ENCODE measurements around the gene CTSF. TPM values are rescaled to one million over a fixed set of nuclear protein-coding genes. Genes with fewer than 3 reads are reported as not detected.

CTSF gene
- total and polyA plus RNA-seq, 3 donors from 2014 or later: 125 to 242 (median 164) TPM

DNA sequence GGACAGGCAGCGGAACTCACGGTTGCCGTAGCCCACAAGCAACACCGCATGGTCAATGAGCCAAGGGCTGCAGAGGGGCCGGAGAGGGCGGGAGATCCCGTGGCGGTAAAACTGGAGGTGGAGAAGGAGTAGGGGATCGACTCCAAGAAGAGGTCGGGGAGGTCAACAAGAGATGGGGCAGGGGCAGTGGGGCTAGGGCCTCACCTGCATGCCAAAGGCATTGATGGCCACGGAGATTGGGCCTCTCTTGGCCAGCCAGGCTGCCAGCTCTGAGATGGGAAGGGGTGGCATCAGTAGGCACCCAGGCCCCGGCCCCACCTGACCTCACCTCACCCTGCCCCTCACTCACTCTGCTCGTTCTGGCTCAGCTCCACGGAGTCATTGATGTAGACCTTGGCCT, 3.9 kb downstream of the CTSF start:
- Histone ChIP-seq H3K36me3 (ENCODE audit: low read depth, missing control alignments) (no peaks in the 10 kb centered on the region), H3K27ac (no peak overlapping the region), H3K4me1 (peaks cover under 1% of the 10 kb centered on the region), H3K9me3 (no peaks in the 10 kb centered on the region), H3K4me3 (no peak overlapping the region), H3K27me3 (no peaks in the 10 kb centered on the region)
- intact Hi-C loops (cut with DNase I; ENCODE audit: low total_unique reads): no loop called here
- 91 to 92% methylated on average over 13 to 14 of the region's 14 CpGs for WGBS, 2 donors
- TF ChIP-seq POLR2A (IDR thresholded peaks at IDR 0.05): no peak
- TF ChIP-seq, protein P1, sequence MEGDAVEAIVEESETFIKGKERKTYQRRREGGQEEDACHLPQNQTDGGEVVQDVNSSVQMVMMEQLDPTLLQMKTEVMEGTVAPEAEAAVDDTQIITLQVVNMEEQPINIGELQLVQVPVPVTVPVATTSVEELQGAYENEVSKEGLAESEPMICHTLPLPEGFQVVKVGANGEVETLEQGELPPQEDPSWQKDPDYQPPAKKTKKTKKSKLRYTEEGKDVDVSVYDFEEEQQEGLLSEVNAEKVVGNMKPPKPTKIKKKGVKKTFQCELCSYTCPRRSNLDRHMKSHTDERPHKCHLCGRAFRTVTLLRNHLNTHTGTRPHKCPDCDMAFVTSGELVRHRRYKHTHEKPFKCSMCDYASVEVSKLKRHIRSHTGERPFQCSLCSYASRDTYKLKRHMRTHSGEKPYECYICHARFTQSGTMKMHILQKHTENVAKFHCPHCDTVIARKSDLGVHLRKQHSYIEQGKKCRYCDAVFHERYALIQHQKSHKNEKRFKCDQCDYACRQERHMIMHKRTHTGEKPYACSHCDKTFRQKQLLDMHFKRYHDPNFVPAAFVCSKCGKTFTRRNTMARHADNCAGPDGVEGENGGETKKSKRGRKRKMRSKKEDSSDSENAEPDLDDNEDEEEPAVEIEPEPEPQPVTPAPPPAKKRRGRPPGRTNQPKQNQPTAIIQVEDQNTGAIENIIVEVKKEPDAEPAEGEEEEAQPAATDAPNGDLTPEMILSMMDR (IDR thresholded peaks at IDR 0.05): no peak
- DNase-seq: no peak

DNA sequence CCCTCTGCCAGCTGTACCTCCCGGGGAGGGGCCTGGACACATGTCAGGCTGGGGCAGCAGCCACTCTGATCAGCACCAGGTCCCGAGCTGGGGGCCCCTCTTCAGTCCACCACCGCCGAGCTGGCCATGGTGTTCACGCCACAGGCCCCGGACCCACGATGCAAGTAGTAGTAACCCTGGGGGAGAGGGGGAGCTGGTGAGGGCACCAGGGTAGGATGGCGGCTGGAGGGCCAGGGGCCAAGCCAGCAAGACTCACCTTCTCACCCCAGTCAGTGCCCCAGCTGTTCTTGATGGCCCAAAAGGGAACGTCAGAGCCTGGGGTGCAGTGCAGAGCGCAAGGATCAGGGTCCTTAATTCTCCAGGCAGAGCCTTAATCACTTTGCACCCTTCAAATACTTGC, 4.6 kb downstream of the CTSF start:
- 92 to 93% methylated on average over 9 to 10 of the region's 10 CpGs for WGBS, 2 donors
- no peaks in the 10 kb centered on the region for H3K36me3 ChIP-seq (ENCODE audit: low read depth, missing control alignments)
- no peaks in the 10 kb centered on the region for H3K9me3 ChIP-seq
- H3K4me3 ChIP-seq: no peak overlapping the region
- no peaks in the 10 kb centered on the region for H3K27me3 ChIP-seq
- H3K27ac ChIP-seq: no peak overlapping the region
- intact Hi-C loops (cut with DNase I; ENCODE audit: low total_unique reads): no loop called here
- DNase-seq: no peak
- peaks cover 7% of the 10 kb centered on the region for H3K4me1 ChIP-seq
- no peak for TF ChIP-seq POLR2A (IDR thresholded peaks at IDR 0.05)
- TF ChIP-seq, protein P1 (IDR thresholded peaks at IDR 0.05): no peak

DNA sequence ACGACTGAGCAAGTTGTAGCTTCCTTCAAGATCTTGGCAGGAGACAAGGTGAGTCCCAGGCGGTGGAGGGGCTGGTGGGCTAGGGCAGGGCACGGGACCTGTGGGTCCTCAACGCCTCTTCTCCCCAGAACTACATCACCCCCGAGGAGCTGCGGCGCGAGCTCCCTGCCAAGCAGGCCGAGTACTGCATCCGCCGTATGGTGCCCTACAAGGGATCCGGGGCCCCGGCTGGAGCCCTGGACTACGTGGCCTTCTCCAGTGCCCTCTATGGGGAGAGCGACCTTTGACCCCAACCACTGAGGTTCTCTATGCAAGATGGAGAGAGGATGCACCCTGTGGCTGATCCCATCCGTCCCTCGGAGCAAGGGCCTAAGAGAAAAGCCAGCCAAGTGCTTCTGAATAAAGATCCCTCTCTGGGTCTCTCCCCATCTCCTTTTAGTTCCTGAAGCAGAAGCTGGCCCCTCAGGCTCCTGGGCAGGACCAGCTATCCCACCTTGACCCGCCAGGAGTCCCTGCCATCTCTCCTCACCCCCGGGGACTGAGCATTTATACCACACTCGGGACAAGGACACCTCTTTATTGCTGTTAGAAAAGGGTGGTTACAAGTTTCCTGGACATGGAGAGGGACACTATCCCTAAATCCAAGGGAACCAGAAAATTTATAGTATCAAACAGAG, 5.4 kb downstream of the CTSF start:
- 91% methylated on average over 17 to 20 of the region's 20 CpGs for WGBS, 2 donors
- H3K4me1 ChIP-seq: peaks cover 7% of the 10 kb centered on the region
- no peaks in the 10 kb centered on the region for H3K9me3 ChIP-seq
- no peaks in the 10 kb centered on the region for H3K27me3 ChIP-seq
- no peak overlapping the region for H3K27ac ChIP-seq
- intact Hi-C loops (cut with DNase I; ENCODE audit: low total_unique reads): no loop called here
- TF ChIP-seq, protein P1 (IDR thresholded peaks at IDR 0.05): no peak
- no peak for TF ChIP-seq POLR2A (IDR thresholded peaks at IDR 0.05)
- H3K4me3 ChIP-seq: no peak overlapping the region
- H3K36me3 ChIP-seq (ENCODE audit: low read depth, missing control alignments): no peaks in the 10 kb centered on the region
- no peak for DNase-seq

DNA sequence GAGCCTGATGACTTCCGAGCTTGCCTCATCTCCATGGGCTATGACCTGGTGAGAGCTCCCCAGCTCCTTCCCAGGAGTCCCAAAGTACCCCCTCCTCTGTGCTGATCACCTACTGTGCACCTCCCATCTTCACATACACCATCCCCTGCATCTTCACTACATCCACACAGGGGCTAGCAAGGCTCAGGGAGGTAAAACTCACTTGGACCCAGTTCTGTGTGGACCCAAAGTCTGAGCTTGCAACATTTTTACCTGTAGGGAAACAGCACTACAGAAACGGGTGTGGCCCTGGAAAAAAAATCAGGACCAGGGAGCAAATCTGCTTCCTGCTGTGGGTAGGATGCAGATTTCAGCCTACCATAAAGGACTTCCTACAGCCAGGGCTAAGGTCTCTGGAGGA, 6.1 kb downstream of the CTSF start:
- intact Hi-C loops (cut with DNase I; ENCODE audit: low total_unique reads): no loop called here
- Histone ChIP-seq H3K36me3 (ENCODE audit: low read depth, missing control alignments) (no peaks in the 10 kb centered on the region), H3K27ac (no peak overlapping the region), H3K9me3 (no peaks in the 10 kb centered on the region), H3K4me3 (no peak overlapping the region), H3K4me1 (peaks cover 7% of the 10 kb centered on the region), H3K27me3 (no peaks in the 10 kb centered on the region)
- WGBS, 2 donors: 67 to 82% methylated on average over 1 to 2 of the region's 2 CpGs
- TF ChIP-seq, protein P1 (IDR thresholded peaks at IDR 0.05): no peak
- DNase-seq: no peak

DNA sequence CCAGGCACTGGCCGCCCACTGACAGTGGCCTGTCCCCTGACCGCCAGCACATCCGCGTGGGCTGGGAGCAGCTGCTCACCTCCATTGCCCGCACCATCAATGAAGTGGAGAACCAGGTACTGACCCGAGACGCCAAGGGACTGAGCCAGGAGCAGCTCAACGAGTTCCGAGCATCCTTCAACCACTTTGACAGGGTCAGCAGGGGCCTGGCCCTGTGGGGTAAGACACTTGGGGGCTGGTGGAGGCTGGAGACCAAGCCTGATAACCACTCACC, 6.5 kb downstream of the CTSF start:
- Histone ChIP-seq H3K27ac (no peak overlapping the region), H3K4me3 (no peak overlapping the region), H3K9me3 (no peaks in the 10 kb centered on the region), H3K4me1 (peaks cover 7% of the 10 kb centered on the region), H3K36me3 (ENCODE audit: low read depth, missing control alignments) (no peaks in the 10 kb centered on the region), H3K27me3 (no peaks in the 10 kb centered on the region)
- TF ChIP-seq, protein P1 (IDR thresholded peaks at IDR 0.05): no peak
- TF ChIP-seq POLR2A (IDR thresholded peaks at IDR 0.05): no peak
- WGBS, 2 donors: 90% methylated on average over 9 of the region's 9 CpGs; no CpG with 5 or more reads in 1 of the 2 donors
- DNase-seq: no peak
- intact Hi-C loops (cut with DNase I; ENCODE audit: low total_unique reads): no loop called here
